Measurements from ENCODE around the gene PI4KB. TPM values are rescaled to one million over a fixed set of nuclear protein-coding genes. Genes with fewer than 3 reads are reported as not detected.

PI4KB gene
- polyA plus RNA-seq, 1 donor (not counting 4 experiments of a cell fraction or from before 2014, with no cell fraction given) = 40.9 TPM

DNA sequence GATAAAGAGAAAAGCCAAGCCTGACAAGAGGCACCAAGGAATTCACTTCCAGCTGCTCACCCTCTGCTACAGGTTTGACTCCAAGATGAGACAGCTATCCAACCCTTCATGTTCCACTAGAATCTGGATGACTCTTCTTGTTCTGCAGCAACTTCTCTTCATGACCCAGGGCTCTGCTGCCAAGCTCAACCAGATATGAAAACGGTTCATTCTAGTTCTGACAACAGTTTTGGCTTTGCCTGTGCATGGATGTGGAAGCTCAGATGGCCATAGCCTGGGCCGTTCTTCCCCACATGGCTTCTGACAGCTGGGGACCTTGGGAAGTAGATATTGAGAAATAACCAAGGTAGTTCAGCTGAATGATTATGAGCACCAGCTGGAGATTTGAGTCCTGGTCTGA, 13.7 kb downstream of the PI4KB start:
- Histone ChIP-seq H3K79me2 (ENCODE audit: control insufficient read depth, insufficient read depth, low read length) (peaks cover 11% of the 10 kb centered on the region), H3K27ac (ENCODE audit: control insufficient read depth, insufficient read depth, low read length) (no peak overlapping the region), H2AFZ (ENCODE audit: control insufficient read depth, low read length) (no peak overlapping the region), H3K36me3 (ENCODE audit: control insufficient read depth in 2 of 2, extremely low read depth in 1 of 2, insufficient read depth in 2 of 2, low read length in 2 of 2) (peaks cover 25 to 56% of the 10 kb centered on the region in 2 experiments), H3K9me3 (ENCODE audit: control insufficient read depth, low read depth, low read length) (no peaks in the 10 kb centered on the region), H3K9ac (ENCODE audit: control insufficient read depth, extremely low read depth, insufficient read depth, low read length) (no peak overlapping the region), H3K9me1 (ENCODE audit: control insufficient read depth, extremely low read depth, insufficient read depth, low read length) (peaks cover 6% of the 10 kb centered on the region), H3K27me3 (ENCODE audit: control insufficient read depth, extremely low read depth, insufficient read depth, low read length) (no peaks in the 10 kb centered on the region), H3K4me1 (ENCODE audit: control insufficient read depth, extremely low read depth, insufficient read depth, low read length) (peaks cover 23% of the 10 kb centered on the region), H4K20me1 (ENCODE audit: control insufficient read depth, extremely low read depth, insufficient read depth, low read length) (peaks cover 7% of the 10 kb centered on the region), H3K4me3 (ENCODE audit: control insufficient read depth in 2 of 3, extremely low read depth in 1 of 3, insufficient read depth in 2 of 3, low read depth in 1 of 3, low read length in 3 of 3) (no peak overlapping the region), H3K4me2 (ENCODE audit: control insufficient read depth, extremely low read depth, insufficient read depth, low read depth, low read length) (no peak overlapping the region)
- dilution Hi-C loops (cut with MboI; ENCODE audit: extremely low pct_ligation_motif_present, low sequenced_read_pairs) = no loop called here
- TF ChIP-seq EZH2 (IDR thresholded peaks at IDR 0.05; ENCODE audit: low read length) = no peak
- TF ChIP-seq, protein P1, sequence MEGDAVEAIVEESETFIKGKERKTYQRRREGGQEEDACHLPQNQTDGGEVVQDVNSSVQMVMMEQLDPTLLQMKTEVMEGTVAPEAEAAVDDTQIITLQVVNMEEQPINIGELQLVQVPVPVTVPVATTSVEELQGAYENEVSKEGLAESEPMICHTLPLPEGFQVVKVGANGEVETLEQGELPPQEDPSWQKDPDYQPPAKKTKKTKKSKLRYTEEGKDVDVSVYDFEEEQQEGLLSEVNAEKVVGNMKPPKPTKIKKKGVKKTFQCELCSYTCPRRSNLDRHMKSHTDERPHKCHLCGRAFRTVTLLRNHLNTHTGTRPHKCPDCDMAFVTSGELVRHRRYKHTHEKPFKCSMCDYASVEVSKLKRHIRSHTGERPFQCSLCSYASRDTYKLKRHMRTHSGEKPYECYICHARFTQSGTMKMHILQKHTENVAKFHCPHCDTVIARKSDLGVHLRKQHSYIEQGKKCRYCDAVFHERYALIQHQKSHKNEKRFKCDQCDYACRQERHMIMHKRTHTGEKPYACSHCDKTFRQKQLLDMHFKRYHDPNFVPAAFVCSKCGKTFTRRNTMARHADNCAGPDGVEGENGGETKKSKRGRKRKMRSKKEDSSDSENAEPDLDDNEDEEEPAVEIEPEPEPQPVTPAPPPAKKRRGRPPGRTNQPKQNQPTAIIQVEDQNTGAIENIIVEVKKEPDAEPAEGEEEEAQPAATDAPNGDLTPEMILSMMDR (optimal IDR thresholded peaks at IDR 0.05 in 1 of 3, IDR thresholded peaks at IDR 0.05 in 1 of 3, conservative IDR thresholded peaks at IDR 0.05 in 1 of 3; ENCODE audit: extremely low read depth in 1 of 3, insufficient read depth in 2 of 3, low read length in 3 of 3) = no peak
- FAIRE-seq = no peak
- DNase-seq (ENCODE audit: low read depth, low spot score) = no peak

GRCh38 chr1:151312826-151313225, 14.4 kb downstream of the PI4KB start:
- peaks cover 30 to 62% of the 10 kb centered on the region in 2 experiments for H3K36me3 ChIP-seq (ENCODE audit: control insufficient read depth in 2 of 2, extremely low read depth in 1 of 2, insufficient read depth in 2 of 2, low read length in 2 of 2)
- H3K4me1 ChIP-seq (ENCODE audit: control insufficient read depth, extremely low read depth, insufficient read depth, low read length) = peaks cover 23% of the 10 kb centered on the region
- H3K4me3 ChIP-seq (ENCODE audit: control insufficient read depth in 2 of 3, extremely low read depth in 1 of 3, insufficient read depth in 2 of 3, low read depth in 1 of 3, low read length in 3 of 3) = no peak overlapping the region
- peak overlapping the region; percentile 96 for H3K27ac ChIP-seq (ENCODE audit: control insufficient read depth, insufficient read depth, low read length)
- H3K4me2 ChIP-seq (ENCODE audit: control insufficient read depth, extremely low read depth, insufficient read depth, low read depth, low read length) = no peak overlapping the region
- TF ChIP-seq, protein P1 (optimal IDR thresholded peaks at IDR 0.05 in 1 of 3, IDR thresholded peaks at IDR 0.05 in 1 of 3, conservative IDR thresholded peaks at IDR 0.05 in 1 of 3; ENCODE audit: extremely low read depth in 1 of 3, insufficient read depth in 2 of 3, low read length in 3 of 3) = no peak
- TF ChIP-seq EZH2 (IDR thresholded peaks at IDR 0.05; ENCODE audit: low read length) = no peak
- H3K79me2 ChIP-seq (ENCODE audit: control insufficient read depth, insufficient read depth, low read length) = peaks cover 11% of the 10 kb centered on the region
- H2AFZ ChIP-seq (ENCODE audit: control insufficient read depth, low read length) = no peak overlapping the region
- no peak overlapping the region for H3K9ac ChIP-seq (ENCODE audit: control insufficient read depth, extremely low read depth, insufficient read depth, low read length)
- peaks cover 7% of the 10 kb centered on the region for H4K20me1 ChIP-seq (ENCODE audit: control insufficient read depth, extremely low read depth, insufficient read depth, low read length)
- no peaks in the 10 kb centered on the region for H3K27me3 ChIP-seq (ENCODE audit: control insufficient read depth, extremely low read depth, insufficient read depth, low read length)
- H3K9me3 ChIP-seq (ENCODE audit: control insufficient read depth, low read depth, low read length) = no peaks in the 10 kb centered on the region
- dilution Hi-C loops (cut with MboI; ENCODE audit: extremely low pct_ligation_motif_present, low sequenced_read_pairs) = no loop called here
- FAIRE-seq = no peak
- H3K9me1 ChIP-seq (ENCODE audit: control insufficient read depth, extremely low read depth, insufficient read depth, low read length) = peaks cover 6% of the 10 kb centered on the region
- no peak for DNase-seq (ENCODE audit: low read depth, low spot score)

Data from keratinocyte (primary cell).